ENCODE results near the gene HNRNPL. TPM values are rescaled to one million over a fixed set of nuclear protein-coding genes. Genes with fewer than 3 reads are reported as not detected.
A peak's percentile ranks its signal among the peaks of the same experiment; 100 is the strongest.

Gene HNRNPL
- polyA plus RNA-seq, 3 donors = 82.0 to 145 (median 136) TPM

DNA sequence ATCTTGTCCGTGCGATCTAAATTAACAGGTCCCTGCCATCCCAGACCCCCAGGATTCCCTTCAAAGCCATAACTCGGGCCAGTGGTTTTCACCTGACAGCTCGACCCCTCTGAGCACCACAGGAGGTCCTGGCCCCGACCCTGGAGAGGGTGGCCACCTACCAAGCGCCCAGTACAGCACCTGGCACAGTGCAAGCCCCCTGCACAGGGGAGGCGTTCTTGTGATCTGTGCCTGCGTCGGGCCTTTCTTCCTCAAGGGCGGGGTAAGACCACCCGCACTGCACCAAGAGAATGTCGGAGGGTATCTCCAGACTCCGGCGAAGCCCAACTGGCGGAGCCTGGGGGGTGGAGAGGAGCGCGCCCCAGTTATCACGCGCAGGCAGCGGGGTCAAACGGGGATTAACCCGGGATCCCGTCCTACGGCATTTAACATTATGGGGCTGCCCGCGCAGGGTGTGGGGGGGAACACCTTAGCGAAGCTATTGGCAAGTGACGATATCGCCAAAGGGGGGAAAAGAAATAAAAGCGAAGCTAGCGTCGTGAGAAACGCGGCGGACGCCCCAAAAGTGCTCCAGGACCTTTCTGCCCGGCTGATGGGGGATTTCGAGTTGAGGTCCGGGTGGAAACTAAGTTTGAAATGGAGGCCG lies 1.3 kb upstream of the HNRNPL start:
- 2% methylated on average over 40 of the region's 40 CpGs for WGBS, 3 donors
- H3K27ac ChIP-seq (ENCODE audit: low read depth, low read length) = peak overlapping the region; percentile 98

DNA sequence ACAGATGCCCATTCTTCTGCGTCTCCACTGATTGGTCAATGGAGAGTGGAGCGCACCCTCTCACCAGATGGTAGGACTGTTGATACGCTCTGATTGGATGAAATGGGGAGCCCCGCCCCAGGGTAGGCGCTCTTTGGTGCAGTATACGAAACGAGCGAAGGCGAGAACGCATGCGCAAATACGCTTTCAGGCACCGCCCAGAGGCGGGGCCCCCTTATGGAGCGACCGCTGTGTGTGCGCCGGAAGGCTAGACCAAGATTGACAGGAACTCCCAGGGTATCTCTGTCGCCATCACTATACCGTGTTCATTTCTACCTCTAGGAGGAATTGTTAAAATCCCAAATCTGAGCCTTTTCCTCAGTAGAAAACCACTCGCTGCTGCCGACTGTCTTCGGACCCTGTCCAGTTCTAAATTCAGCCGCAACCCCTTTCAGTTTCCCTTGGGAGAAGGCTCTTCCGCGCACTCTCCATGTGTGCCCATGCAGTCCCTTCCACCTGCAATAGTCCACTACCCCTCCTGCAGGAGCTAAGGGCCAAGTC lies 720 bp upstream of the HNRNPL start:
- WGBS, 3 donors = 0% methylated on average over 26 of the region's 26 CpGs
- H3K27ac ChIP-seq (ENCODE audit: low read depth, low read length) = peak overlapping the region; percentile 98

DNA sequence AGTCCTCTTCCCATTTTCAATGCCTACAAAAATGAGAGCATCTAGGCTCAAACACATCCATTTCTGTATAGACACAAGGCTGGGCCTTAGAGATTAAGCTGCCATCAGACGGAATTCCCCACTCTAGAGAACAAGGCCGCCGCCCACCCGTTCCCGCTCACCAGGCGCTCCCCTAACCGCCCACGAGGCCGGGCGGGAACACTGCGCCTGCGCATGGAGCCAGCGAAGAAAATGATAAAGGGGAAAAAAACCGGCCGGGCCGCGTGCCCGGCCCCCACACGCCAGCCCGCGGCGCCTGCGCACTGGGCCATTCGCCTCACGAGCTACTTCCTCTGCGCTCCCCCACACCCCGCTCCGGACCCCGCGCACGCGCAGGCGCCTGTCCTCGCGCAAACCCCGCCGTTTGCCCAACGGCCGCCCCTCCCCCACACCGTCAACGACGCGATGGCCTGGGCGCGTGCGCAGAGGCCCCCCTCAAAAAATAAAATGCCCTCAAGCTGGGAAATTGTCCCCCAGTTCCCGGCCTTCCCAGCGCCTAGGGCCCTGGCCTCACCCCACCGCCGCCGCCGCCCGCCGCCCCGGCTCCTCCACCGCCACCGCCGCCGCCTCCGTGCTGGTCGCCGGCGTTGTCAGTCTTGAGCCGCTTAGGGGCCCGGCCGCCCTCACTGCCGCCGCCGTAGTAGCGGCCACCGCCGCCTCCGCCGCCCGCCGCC lies 483 bp downstream of the HNRNPL start:
- 1% methylated on average over 57 to 76 of the region's 76 CpGs for WGBS, 3 donors
- peak overlapping the region; percentile 98 for H3K27ac ChIP-seq (ENCODE audit: low read depth, low read length)

DNA sequence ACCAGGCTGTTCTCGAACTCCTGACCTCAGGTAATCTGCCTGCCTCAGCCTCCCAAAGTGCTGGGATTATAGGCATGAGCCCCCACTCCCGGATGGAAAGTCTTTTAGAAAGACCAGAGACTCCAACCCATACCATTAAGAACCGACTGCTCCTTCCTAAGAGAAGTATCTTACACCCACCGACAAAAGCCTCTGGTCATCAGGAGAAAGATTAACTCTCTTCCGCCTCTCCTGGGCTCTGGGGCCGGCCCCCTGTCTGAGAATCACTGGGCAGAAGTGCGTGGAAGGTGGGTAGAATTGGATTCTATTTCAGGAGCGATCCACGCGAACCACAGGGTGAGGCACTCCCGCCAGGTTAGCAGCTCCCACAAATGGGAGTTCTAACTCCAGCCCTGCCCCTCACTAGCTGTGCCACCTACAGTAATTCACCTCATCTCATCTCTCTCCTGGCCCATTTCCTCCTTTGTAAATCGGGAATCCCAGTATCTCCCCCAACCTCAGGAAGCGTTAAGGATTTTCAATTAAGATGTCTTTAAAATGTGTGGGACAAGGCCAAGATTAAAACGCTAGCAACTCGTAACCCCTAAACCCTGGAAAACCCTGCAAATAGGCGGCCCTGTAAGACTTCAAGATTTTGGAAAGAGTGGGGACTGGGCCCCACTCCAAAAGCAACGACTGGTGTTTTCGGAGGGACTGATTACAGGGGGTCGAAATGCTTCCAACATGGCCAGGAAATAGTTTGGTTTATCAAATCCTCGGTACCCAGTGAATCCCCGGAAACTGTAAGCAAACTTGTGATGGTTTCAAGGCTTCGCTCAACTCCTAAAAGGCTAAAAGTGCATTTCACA lies 1.3 kb downstream of the HNRNPL start:
- H3K27ac ChIP-seq (ENCODE audit: low read depth, low read length) = no peak overlapping the region
- WGBS, 3 donors = 16 to 30% (median 22%) methylated on average over 22 of the region's 22 CpGs

DNA sequence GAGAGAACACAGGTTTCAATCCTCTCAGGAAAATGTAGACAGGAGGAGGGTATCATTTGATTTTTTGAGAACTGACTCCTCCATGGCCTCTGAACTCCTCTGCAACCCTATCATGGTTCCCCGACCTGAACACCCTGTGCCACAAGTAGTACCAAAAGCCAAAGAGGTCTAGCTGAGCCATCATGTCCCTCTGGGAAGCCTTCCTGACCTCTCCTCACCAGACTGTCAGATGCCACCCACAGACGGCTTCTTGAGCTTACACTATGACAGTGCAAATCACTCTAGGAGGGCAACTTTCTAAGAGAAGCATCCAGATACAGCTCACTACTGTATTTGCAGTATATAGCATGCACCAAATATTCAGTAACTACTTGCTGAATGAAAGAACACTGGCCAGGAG lies 3.7 kb downstream of the HNRNPL start:
- WGBS, 3 donors = 72 to 86% (median 74%) methylated on average over 2 of the region's 2 CpGs
- no peak overlapping the region for H3K27ac ChIP-seq (ENCODE audit: low read depth, low read length)

DNA sequence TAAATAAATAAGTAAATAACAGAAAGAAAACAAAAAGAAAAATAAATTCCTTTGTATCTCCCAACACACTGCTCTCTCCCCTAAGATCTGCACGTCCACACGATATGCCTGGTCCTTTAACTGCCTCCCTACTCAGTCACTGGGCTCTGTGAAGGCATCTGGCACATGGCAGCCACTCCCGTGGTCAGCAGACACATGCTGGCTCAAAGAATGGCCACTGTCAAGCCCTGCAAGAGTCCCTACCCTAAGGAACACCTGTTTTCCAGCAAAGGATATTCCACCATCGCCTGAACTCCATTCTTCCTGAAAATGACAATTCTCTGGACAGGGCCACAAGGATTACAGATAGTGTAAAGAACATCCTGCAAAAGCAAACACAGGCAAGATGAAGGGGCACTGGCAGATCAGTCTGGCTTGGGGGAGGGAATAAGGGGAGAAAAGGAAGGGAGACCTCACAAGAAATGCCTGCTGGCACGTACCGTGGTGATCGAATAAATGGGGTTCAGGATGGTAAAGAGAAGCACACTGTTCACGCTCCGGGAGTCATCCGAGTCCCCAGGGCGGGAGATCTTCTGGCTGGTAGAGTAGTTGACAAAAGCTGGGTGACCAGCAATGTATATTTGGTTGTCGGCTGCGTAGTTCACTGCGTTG lies 4.3 kb downstream of the HNRNPL start:
- H3K27ac ChIP-seq (ENCODE audit: low read depth, low read length) = no peak overlapping the region
- 88 to 93% (median 90%) methylated on average over 14 of the region's 14 CpGs for WGBS, 3 donors

DNA sequence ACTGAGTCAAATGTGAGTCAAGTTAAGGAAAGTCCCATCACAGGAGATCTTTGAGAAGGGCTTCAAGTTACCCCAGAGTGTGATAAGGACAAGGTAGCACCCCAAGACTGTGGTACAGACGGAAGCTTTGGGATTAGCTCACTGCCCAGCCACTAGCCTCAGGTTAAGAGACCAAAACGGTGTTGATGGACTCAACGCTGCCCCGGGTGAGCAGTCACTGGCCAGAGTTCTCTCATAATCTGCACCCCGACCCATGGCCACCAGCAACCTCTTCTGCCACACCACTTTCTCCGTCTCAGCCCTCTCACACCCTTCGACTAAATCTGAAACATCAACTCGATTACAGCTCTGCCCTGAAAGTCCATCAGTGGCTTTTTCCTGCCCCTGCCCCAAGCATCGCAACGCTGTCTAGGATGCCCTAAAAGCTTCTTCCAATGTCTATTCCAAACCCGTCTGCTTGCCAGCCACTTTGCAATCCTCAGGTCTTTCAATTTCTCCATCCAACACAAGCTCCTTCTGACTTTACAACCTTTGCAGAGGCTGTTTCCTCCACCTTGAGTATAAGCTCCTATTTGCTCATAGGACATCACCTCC lies 5.6 kb downstream of the HNRNPL start:
- 90 to 91% (median 90%) methylated on average over 11 of the region's 11 CpGs for WGBS, 3 donors
- no peak overlapping the region for H3K27ac ChIP-seq (ENCODE audit: low read depth, low read length)

DNA sequence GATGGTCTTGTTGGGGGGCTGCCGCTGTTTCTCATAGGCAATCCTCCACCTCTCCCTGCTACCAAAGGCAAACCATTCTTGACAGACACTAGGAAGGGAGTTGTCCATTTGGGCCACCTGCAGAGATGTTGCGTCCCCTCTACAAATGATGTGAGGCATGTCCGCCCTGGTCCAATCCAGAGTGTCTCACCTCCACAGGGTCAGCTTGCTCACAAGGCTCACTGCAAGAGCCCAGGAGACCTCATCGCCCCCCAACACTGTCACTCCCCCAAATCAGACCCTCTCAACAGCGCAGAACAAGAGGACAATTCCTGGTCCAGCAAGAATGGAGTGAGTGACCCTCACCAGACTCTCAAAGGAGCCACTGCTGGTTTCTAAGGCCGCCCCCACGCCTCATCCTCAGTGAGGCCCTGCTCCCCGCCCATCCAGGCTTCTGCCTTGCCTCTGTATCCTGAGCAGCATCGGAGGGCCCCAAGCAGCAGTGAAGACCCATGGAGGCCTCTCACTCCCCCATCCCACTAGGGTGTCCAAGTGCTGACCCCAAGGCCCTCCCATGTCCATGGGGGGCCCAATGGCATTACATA lies 6.5 kb downstream of the HNRNPL start:
- H3K27ac ChIP-seq (ENCODE audit: low read depth, low read length) = no peak overlapping the region
- 95 to 96% (median 95%) methylated on average over 9 of the region's 9 CpGs for WGBS, 3 donors

DNA sequence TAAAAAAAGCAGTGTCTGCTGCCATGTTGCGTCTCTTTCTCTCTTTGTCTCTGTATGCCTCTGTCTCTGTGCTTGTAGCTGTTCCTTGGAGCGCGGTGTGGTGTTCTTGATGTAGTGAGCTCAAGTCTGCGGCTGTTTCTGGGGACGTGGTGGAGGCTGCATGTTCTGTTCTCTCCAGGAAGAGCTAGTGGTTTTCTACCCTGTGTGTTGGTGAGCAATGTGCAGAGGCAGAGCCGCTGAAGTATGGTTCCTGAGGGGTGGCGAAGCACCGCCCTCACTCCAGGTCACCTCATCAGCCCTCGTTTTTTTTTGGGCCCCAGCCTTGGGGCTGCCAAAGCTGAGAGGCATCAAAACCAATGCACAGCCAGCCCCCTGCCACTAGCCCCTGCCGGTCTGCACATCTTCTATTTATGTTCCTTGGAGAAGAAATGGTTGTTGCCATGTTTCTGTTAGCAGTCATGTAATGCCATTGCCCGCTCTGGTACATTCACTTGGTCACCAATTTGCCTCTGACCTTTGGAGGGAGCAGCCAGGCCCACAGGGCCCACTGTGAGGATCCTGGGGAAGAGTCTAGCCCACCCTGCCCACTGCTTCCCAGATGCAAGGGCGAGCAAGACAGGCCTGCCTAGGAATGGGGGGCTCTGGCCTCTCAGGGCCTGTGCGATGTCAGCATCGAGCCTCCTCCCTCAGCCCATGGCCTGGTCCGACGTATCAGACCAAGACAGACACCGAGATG lies 7.2 kb downstream of the HNRNPL start:
- no peak overlapping the region for H3K27ac ChIP-seq (ENCODE audit: low read depth, low read length)
- WGBS, 3 donors = 84 to 88% (median 88%) methylated on average over 17 of the region's 17 CpGs

DNA sequence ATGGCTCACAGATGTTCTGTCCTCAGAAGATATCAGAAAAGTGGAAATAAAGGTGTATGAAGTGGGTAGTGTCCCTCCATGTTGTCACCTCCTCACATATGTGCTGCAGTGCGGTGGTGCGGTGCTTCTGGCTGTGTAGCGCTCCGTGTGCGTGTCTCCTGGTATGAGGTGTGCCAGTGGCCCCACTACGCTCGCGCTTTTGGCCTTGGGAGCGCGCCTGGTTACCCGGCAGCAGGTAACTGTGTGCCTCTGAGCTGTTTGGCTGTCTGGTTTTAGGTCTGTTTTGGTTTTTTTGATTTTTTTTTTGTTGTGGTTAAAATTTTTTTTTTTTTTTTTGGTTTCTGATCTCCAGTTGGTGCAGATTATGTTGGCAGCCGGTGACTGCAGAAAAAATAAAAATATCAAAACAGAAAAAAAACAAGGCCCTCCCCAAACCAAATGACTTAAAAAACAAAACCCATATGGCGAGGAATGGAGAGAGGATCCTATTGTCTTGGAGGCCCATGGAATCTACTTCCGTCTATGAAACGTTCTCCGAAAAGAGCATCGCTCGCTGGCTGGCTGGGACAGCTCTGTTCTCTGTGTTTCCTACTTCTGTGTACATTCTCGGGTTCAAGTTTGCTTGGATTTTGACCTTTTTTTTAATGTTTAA lies 7.9 kb downstream of the HNRNPL start:
- WGBS, 3 donors = 81 to 93% (median 87%) methylated on average over 19 of the region's 19 CpGs
- no peak overlapping the region for H3K27ac ChIP-seq (ENCODE audit: low read depth, low read length)

DNA sequence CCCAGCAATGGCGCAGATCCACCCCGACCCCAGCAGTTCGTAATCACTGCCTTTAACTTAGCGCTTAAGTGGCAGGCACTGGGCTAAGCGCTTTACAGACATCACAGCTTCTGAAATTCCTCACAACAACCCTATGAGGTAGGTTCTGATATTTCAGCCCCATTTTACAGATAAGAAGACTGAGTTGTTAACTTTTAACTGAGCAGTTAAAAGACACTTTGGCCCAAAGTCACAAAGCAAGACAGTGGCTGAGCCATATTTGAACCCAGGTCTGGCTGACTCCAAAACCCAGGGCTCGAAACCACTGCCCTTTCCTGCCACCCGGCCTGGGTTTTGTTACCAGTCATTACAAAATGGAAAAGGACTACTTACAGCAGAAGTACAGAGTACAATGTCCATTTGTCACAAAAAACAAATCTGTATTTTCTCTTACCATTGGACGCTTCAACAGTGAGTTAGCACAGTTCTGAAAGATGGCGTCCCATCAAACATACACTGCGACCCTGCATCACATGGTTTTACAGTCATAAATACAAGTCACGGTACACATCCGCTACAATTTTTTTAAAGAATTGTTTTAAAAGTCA lies 8.5 kb downstream of the HNRNPL start:
- 70 to 93% (median 92%) methylated on average over 12 of the region's 12 CpGs for WGBS, 3 donors
- H3K27ac ChIP-seq (ENCODE audit: low read depth, low read length) = no peak overlapping the region

DNA sequence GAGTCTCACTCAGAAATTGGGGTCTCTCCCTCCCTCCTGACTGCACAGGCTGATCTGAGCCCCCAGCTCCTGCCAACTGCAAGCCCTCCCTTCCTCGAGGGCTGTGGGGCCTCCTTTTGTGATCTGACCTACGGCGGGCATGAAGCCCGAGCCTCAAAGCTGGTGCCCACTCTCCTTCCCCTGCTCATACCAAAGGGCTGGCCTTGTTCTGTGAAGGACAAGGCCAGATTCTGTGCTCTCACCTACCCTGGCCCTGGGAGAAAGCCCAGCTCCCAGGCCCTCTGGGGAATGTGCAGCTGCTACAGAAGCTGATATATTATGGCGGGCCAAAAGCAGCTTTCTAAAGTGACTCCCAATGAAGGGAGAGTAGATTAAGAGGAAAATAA lies 9.2 kb downstream of the HNRNPL start:
- H3K27ac ChIP-seq (ENCODE audit: low read depth, low read length) = no peak overlapping the region
- 48 to 84% (median 80%) methylated on average over 5 of the region's 5 CpGs for WGBS, 3 donors

DNA sequence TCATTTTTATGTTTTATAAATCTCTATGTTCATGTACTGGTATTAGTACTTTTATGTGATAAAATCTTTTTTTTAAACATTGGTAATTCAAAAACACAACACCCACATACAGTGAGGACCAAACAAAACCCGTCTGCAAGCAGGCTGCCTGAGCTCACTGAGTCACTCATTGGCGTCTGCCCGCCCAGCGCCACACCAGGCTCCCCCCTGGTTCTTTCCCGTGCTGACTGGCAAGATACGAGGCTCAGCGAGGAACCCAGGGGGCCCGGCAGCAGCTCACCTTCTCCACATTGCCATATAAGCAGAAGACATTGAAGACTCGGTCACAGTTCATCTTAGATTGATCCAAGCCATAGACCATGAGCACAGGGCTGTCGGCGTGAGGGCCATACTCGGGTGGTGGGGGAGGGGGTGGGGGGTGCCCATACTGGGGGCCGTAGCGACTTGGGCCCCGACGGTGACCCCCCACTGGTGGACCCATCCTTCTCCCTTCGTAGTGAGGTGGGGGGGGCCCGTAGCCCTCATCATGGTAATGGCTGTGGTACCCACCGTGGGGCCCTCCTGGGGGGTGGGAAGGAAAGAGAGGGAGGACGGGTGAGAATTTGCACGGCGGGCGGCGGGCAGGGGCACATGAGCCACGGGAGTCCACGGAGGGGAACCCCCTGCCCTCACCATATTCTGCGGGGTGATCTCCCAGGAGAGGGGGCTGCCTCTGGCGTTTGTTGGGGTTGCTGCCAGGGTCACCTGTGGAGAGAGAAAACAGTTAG lies 9.8 kb downstream of the HNRNPL start:
- WGBS, 3 donors = 68 to 85% (median 83%) methylated on average over 22 to 28 of the region's 28 CpGs
- no peak overlapping the region for H3K27ac ChIP-seq (ENCODE audit: low read depth, low read length)

DNA sequence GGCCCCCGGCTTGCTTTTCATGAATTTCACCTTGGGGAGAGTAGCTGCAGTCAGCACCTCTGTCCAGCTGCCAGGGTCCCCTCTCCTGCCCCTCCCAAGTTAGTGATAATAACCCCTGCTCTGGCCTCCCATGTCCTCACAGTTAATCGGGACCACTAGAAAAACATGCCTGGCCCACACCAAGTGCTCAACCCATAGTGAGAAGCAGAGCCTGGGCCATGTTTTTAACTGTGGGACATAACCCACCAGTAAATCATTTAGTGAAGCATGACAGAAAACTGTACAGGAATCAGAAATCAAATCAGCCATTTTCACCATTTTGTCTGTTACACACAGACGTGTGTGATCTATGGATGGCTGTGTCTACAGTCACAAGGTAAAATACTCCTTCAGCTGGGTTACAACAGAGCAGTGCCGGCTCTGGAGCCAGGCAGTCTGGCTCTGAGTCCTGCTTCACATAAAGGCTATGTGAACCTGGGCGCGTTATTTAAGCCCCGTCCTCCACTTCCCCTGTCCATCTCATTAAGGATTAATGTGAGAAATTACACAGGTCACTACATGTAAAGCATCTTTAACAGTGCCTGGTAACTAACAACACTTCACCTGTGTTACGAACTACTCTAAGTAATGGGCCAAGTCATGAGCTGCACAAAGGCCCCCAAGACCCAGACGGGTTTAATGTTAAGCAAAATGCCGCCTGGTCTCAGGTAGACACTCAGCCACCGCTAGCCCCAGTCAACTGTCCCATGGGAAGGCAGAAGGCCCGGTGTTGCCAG lies 10.6 kb downstream of the HNRNPL start:
- 72 to 89% (median 87%) methylated on average over 12 of the region's 12 CpGs for WGBS, 3 donors
- H3K27ac ChIP-seq (ENCODE audit: low read depth, low read length) = no peak overlapping the region

Measured in adipose tissue (tissue), 3 donors.